Tibial artery (tissue), 4 donors: ENCODE results near the gene ZNF17.

Experiments
- DNase-seq, 2 donors: peaks; one replicate each; pipeline ENCODE4 v3.0.0-alpha.2; 2019
- H3K27ac ChIP-seq, 2 donors: fragments of 200-600 bp; sonication (generic) in 1 of 2; 1 replicate in 1 of 2; 2 replicates in 1 of 2; pipeline ENCODE4 v1.5.1; 2018 to 2019; ENCODE audit warnings: mild to moderate bottlenecking in 1 of 2
- H3K27me3 ChIP-seq, 2 donors: fragments of 200-600 bp; sonication (generic) in 1 of 2; one replicate each; pipeline versions ENCODE4 v1.5.1 to v1.6.0; 2016 to 2019
- H3K36me3 ChIP-seq, 3 donors: fragments of 200-600 bp; sonication (generic) in 2 of 3; one replicate each; pipeline ENCODE4 v1.5.1; 2016 to 2019; ENCODE audit warnings: mild to moderate bottlenecking in 2 of 3
- H3K4me1 ChIP-seq, 4 donors: fragments of 200-600 bp; sonication (generic) in 2 of 4; 1 replicate in 3 of 4; 2 replicates in 1 of 4; pipeline ENCODE4 v1.5.1; 2016 to 2019
- H3K4me3 ChIP-seq, 2 donors: fragments of 200-600 bp; sonication (generic) in 1 of 2; 1 replicate in 1 of 2; 2 replicates in 1 of 2; pipeline ENCODE4 v1.5.1; 2018 to 2019; ENCODE audit warnings: mild to moderate bottlenecking in 2 of 2
- H3K9me3 ChIP-seq, 3 donors: fragments of 200-600 bp; sonication (generic) in 1 of 3; one replicate each; pipeline ENCODE4 v1.5.1; 2016 to 2019
- intact Hi-C: fragments of 100-400 bp; cut with DNase I; formaldehyde crosslinking; loops from one replicate; pipeline ENCODE4 v1.15.0; 2023; ENCODE audit warnings: low total_unique reads
- TF ChIP-seq, protein P1 (sequence below), 2 experiments: fragments of 200-600 bp in 1 of 2; fragments of 450-650 bp in 1 of 2; IDR thresholded peaks; one replicate each; pipeline ENCODE4 v1.5.1; 2017 to 2019; ENCODE audit warnings: antibody characterized with exemption in 2 of 2, mild to moderate bottlenecking in 1 of 2, moderate library complexity in 1 of 2

The ZNF17 gene

DNA sequence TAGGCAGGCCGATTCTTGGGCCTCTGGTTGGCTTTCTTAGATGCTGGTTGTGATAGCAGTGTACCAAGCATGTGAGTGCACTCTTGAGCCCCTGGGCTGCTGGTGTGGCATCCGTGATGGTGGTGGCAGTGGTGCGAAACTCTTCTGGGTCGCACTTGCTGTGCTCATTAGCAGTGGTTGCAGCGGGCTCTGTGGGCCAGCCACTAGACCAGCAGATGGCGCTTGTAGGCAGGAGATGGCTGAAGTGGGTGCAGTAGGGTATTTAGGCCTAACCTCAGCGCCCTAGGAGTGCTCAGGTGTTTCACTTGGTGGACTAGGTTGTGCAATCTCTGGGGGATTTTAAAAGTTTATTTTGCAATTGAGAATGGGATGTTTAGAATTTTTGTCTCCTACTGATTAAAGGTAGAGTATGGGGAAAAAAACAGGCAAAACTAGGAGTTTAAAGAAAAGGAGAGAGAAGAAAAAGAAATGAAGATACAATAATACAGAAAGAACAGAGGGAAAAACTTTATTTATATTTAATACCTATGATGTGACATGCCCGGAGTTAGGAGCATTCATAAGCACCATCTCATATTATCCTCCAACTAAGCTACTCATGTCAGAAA lies 4.3 kb upstream of the ZNF17 start:
- Histone ChIP-seq H3K36me3 (peaks cover 6 to 26% (median 18%) of the 10 kb centered on the region in 3 donors), H3K4me3 (no peak overlapping the region), H3K4me1 (peaks cover 0 to 8% (median 4%) of the 10 kb centered on the region in 4 donors), H3K9me3 (peaks cover 0 to 42% (median 27%) of the 10 kb centered on the region in 3 donors), H3K27ac (no peak overlapping the region), H3K27me3 (no peaks in the 10 kb centered on the region)
- TF ChIP-seq, protein P1, sequence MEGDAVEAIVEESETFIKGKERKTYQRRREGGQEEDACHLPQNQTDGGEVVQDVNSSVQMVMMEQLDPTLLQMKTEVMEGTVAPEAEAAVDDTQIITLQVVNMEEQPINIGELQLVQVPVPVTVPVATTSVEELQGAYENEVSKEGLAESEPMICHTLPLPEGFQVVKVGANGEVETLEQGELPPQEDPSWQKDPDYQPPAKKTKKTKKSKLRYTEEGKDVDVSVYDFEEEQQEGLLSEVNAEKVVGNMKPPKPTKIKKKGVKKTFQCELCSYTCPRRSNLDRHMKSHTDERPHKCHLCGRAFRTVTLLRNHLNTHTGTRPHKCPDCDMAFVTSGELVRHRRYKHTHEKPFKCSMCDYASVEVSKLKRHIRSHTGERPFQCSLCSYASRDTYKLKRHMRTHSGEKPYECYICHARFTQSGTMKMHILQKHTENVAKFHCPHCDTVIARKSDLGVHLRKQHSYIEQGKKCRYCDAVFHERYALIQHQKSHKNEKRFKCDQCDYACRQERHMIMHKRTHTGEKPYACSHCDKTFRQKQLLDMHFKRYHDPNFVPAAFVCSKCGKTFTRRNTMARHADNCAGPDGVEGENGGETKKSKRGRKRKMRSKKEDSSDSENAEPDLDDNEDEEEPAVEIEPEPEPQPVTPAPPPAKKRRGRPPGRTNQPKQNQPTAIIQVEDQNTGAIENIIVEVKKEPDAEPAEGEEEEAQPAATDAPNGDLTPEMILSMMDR (IDR thresholded peaks at IDR 0.05): no peak
- no peak for DNase-seq
- intact Hi-C loops: no loop called here

DNA sequence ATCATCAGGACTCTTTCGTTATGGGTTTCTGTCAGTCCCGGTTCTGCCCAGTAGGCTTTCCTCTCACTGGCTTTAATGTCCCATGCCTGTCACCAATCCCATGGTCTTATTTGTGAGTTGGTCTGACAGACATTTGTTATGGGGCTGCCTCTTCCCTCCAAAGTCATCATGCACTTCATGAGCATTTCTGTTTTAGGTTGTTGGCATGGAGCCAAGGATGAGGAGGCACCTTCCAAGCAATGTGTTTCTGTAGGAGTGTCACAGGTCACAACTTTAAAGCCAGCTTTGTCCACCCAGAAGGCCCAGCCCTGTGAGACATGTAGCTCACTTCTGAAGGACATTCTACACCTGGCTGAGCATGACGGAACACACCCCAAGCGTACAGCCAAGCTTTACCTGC lies 8.5 kb downstream of the ZNF17 start:
- Histone ChIP-seq H3K36me3 (peaks cover 86 to 99% (median 96%) of the 10 kb centered on the region in 3 donors), H3K27ac (no peak overlapping the region), H3K4me1 (no peaks in the 10 kb centered on the region), H3K9me3 (peaks cover 10 to 95% (median 72%) of the 10 kb centered on the region in 3 donors), H3K4me3 (no peak overlapping the region), H3K27me3 (no peaks in the 10 kb centered on the region)
- intact Hi-C loops: no loop called here
- no peak for DNase-seq
- TF ChIP-seq, protein P1 (IDR thresholded peaks at IDR 0.05): no peak

GRCh38 chr19:57421037-57421436 lies 10.1 kb downstream of the ZNF17 start:
- Histone ChIP-seq H3K27me3 (no peaks in the 10 kb centered on the region), H3K4me3 (no peak overlapping the region), H3K9me3 (peaks cover 12 to 98% (median 85%) of the 10 kb centered on the region in 3 donors), H3K36me3 (peaks cover 70 to 91% (median 83%) of the 10 kb centered on the region in 3 donors), H3K27ac (no peak overlapping the region), H3K4me1 (no peaks in the 10 kb centered on the region)
- intact Hi-C loops: loop anchor here (10.0 kb wide), 1 partner anchor 316 kb away; no protein-coding TSS in a partner anchor
- TF ChIP-seq, protein P1 (IDR thresholded peaks at IDR 0.05): no peak
- no peak for DNase-seq

GRCh38 chr19:57434386-57435061 lies 23.6 kb downstream of the ZNF17 start:
- intact Hi-C loops: loop anchor here (5.0 kb wide), 1 partner anchor 1117 kb away; no protein-coding TSS in a partner anchor

More at GRCh38 chr19:57434386-57435061, 23.6 kb downstream of the ZNF17 start:
- Histone ChIP-seq H3K4me3 (peak overlapping the region; percentile 75 to 85), H3K4me1 (peaks cover 0 to 20% (median 11%) of the 10 kb centered on the region in 4 donors), H3K27me3 (no peaks in the 10 kb centered on the region), H3K27ac (peak overlapping the region; percentile 61 to 70), H3K36me3 (peaks cover 17 to 19% (median 19%) of the 10 kb centered on the region in 3 donors), H3K9me3 (peaks cover 0 to 11% (median 10%) of the 10 kb centered on the region in 3 donors)
- TF ChIP-seq, protein P1 (IDR thresholded peaks at IDR 0.05): no peak
- DNase-seq: no peak
